Activated CD8-positive, alpha-beta T cell treated with anti-CD3 and anti-CD28 coated beads, Interleukin-2, amount 10 ng/mL, durations not matched to agents 7 days and 5 days (primary cell): ENCODE results near the gene HYPK. TPM values are rescaled to one million over a fixed set of nuclear protein-coding genes. Genes with fewer than 3 reads are reported as not detected.

Experiments used
- ATAC-seq: fragments of 150-1000 bp; cut with Tn5 transposase; one replicate; pipeline ENCODE4 v1.10.0; 2021; ENCODE audit warnings: moderate library complexity
- CTCF ChIA-PET: fragments of 350-600 bp; sonication (Branson Sonifier 250); formaldehyde crosslinking; loops from one replicate; lab custom pipeline; 2021; ENCODE audit warnings: antibody characterized with exemption; lab: Charles Lee
- POLR2A ChIA-PET: fragments of 350-600 bp; sonication (Branson Sonifier 250); formaldehyde crosslinking; loops from one replicate; lab custom pipeline; 2021; ENCODE audit warnings: antibody characterized with exemption; lab: Charles Lee
- DNase-seq: peaks from one replicate; pipeline ENCODE4 v3.0.0-alpha.2; 2020
- H3K27ac Mint-ChIP-seq: one replicate; pipeline ENCODE4 v1.8.0; 2021; ENCODE audit warnings: mild to moderate bottlenecking, mixed read lengths
- H3K27me3 Mint-ChIP-seq: one replicate; pipeline ENCODE4 v1.8.0; 2021; ENCODE audit warnings: low read depth, mixed read lengths
- H3K36me3 Mint-ChIP-seq: one replicate; pipeline ENCODE4 v1.8.0; 2021; ENCODE audit warnings: low read depth, mixed read lengths
- H3K4me1 Mint-ChIP-seq: one replicate; pipeline ENCODE4 v1.8.0; 2021; ENCODE audit warnings: low read depth, mixed read lengths
- H3K4me3 Mint-ChIP-seq: one replicate; pipeline ENCODE4 v1.8.0; 2021; ENCODE audit warnings: mild to moderate bottlenecking, mixed read lengths
- H3K9me3 Mint-ChIP-seq: one replicate; pipeline ENCODE4 v1.8.0; 2022; ENCODE audit warnings: mixed read lengths; ENCODE audit not compliant: insufficient read depth
- total RNA-seq, 2 experiments: library from RNA; stranded (reverse); gene quantifications; one replicate each; pipeline ENCODE4 v1.2.3, GENCODE V29; 2021

HYPK gene
- total RNA-seq, 2 experiments from 2014 or later = 15.8 to 19.9 TPM

DNA sequence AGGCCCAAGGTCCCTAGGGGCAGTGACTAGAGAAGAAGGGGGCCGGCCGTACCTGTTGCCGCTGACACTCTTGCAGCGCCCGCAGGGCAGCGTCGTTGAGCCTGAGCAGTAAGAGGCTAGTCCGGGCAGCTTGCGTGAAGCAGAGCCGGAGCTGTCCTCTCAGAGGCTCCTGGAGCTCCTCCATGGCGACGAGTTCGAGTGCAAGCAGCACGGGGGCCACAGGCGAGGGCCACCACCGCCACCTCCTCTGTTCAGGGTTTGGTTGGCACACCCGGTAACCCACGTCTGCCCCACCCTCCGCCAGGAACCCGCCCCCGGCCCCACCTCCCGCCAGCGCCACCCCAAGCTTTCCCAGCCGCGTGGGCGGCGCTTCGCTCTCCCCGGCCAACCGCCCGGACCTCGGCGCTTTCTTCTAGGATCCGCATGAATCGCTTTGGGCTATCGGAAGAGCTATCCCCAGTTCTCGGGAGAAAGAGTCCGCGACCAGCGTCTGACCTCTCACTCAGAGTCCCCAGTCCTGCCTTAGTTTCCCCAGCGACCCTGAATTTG is 23.6 kb upstream of the HYPK start, which contains the start of gene ELL3:
Gene ELL3 (minus strand): TSS at position 249 of the 549 bp plus-strand sequence. CDS start 65 bp downstream, at position 184.
- POLR2A ChIA-PET = interaction anchor here (0.6 to 2.7 kb wide), 11 partner anchors 12 to 51 kb away, joined by 3 to 18 read pairs (median 6); partner anchors contain the start of genes HYPK, MFAP1, SERF2 and SERINC4

DNA sequence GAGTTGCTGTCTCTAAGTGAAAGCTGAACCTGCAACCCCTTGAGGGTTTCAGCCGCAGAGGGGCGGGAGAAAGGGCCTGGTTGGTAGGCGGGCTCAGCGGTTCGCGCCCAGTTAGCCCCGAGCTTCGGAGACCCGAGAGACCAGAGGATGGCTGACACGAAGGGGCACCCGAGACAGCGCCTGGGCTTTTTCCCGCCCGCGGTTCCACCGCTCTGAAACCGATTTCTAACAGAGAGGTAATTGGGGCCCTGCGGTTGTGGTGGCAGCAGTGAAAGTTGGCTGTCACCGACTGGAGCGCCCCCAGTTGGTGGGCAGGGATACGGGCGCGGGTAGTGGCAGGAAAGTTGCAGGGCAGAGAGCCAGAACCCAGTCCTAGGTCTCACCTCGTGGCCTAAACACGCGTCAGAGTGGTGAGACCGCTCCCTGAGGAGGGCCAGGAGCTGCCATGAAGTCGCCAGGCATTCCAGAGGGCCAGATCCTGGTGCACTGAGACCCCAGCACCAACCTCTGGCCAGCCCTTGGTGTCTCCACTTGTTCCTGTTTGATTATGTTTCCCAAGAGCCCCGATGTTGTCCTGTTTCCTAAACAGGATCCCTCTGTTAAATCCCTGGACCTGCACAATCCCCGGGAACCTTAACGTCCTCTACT is 23.0 kb upstream of the HYPK start:
- peak; percentile 91 for DNase-seq
- H3K27ac Mint-ChIP-seq = peak overlapping the region; percentile 95
- H3K4me3 Mint-ChIP-seq = peak overlapping the region; percentile 92
- H3K27me3 Mint-ChIP-seq = no peaks in the 10 kb centered on the region
- H3K9me3 Mint-ChIP-seq = no peaks in the 10 kb centered on the region
- ATAC-seq = peak; percentile 88
- H3K4me1 Mint-ChIP-seq = peaks cover 28% of the 10 kb centered on the region
- ChIA-PET CTCF (interaction anchor here (0.5 to 3.6 kb wide), 19 partner anchors 9 to 278 kb away, joined by 3 to 42 read pairs (median 6); partner anchors contain the start of genes HYPK, MFAP1, PDIA3 and SERF2), POLR2A (interaction anchor here (0.6 to 2.7 kb wide), 13 partner anchors 12 to 461 kb away, joined by 3 to 18 read pairs (median 6); partner anchors contain the start of genes HYPK, MFAP1, SERF2 and SERINC4)
- H3K36me3 Mint-ChIP-seq = peaks cover 26% of the 10 kb centered on the region

More for the DNA sequence above, 23.6 kb upstream of the HYPK start, which contains the start of gene ELL3:
- peak; percentile 85 for DNase-seq
- H3K27ac Mint-ChIP-seq = peak within 1 kb of the TSS; percentile 95
- ATAC-seq = peak; percentile 79
- H3K4me3 Mint-ChIP-seq = peak within 1 kb of the TSS; percentile 92
- no peaks in the 10 kb centered on the region for H3K27me3 Mint-ChIP-seq
- H3K4me1 Mint-ChIP-seq = peaks cover 28% of the 10 kb centered on the region
- CTCF ChIA-PET = interaction anchor here (0.5 to 3.6 kb wide), 20 partner anchors 8 to 1835 kb away, joined by 3 to 42 read pairs (median 6); partner anchors contain the start of genes HYPK, MFAP1, PDIA3 and SERF2
- no peaks in the 10 kb centered on the region for H3K9me3 Mint-ChIP-seq
- peaks cover 32% of the 10 kb centered on the region for H3K36me3 Mint-ChIP-seq

DNA sequence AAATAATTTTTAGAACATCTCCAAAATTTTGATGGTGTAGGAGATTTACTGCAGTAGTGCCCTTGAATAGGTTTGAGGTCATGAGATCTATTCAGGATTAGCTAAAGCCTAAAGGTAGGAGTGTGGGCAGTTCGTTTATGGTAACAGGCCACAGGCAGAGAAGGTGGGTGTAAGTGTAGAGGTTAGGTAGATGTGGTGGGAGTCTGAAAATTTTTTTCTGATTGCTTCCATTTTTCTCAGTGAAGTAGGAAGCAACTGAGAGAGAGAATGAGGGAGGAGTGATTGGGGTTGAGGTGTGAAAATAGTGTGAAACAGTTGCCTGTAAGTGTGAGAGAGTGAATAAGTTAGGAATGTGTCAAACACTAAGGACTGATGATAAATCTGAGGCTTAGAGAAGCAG is 21.4 kb upstream of the HYPK start:
- Mint-ChIP-seq H3K4me3 (no peak overlapping the region), H3K27me3 (no peaks in the 10 kb centered on the region), H3K4me1 (peaks cover 28% of the 10 kb centered on the region), H3K27ac (peak overlapping the region; percentile 40), H3K36me3 (peaks cover 10% of the 10 kb centered on the region), H3K9me3 (no peaks in the 10 kb centered on the region)
- ChIA-PET CTCF (interaction anchor here (3.6 kb wide), 1 partner anchor 11 kb away, joined by 42 read pairs; the partner anchor contains the start of gene SERF2), POLR2A (no interaction called here)
- DNase-seq (no peak), ATAC-seq (no peak)

DNA sequence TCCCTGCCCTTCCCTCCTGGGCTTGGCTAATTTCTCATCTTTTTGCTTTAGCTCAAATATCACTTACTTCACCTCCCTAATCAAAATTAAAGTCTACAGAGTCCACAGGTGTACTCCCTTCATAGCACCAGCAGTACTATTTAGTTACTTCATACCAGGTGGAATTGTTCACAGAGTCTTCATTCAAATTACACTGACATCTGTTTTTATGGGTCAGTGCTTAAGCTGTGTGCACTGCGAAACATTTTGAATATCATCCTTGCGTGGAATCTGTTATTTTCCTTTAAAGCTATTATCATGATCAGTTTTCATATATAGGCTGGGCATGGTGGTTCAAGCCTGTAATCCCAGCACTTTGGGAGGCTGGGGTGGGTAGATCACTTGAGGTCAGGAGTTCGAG is 11.0 kb upstream of the HYPK start:
- Mint-ChIP-seq H3K9me3 (no peaks in the 10 kb centered on the region), H3K4me3 (no peak overlapping the region), H3K36me3 (peaks cover 29% of the 10 kb centered on the region), H3K27me3 (no peaks in the 10 kb centered on the region), H3K4me1 (peaks cover 22% of the 10 kb centered on the region), H3K27ac (no peak overlapping the region)
- ChIA-PET CTCF (interaction anchor here (4.9 kb wide), 1 partner anchor 12 kb away, joined by 42 read pairs; the partner anchor contains the start of gene ELL3), POLR2A (interaction anchor here (0.9 kb wide), 1 partner anchor 12 kb away, joined by 4 read pairs; no protein-coding TSS in a partner anchor)
- DNase-seq (no peak), ATAC-seq (no peak)

DNA sequence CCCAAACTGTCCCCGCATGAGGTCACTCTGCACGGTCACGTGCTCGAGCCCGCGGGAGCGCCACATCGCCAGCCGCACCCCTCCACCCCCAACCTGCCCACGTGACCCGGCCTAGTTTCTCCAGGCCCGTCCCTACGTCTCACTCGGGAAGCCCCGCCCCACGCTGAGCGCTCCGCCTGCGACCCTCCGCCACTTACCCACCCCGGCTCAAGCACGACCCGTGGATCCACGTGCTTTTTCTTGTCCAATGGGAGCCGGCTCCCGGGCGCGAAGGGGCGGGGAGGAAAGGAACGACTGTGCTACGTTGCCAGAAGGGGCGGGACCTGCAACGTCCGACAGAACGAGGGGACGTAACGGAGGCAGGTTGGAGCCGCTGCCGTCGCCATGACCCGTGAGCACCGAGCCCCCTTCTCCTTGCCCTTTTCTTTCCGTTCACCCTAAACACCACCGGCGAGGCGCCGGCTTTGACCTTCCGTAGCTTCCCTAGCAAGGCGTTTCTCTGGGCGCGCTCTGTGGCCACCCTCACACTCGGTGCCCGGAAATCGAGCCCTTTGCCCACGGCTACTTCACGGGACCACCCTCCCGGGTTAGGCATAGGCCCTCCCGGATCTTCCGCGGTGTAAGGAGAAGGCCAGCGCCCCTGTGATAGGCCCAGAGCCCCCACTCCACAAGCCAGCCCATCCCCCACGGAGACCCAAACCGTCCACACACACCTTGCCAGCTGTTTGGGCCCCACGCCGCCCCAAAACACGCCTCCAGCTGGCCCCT is 8.2 kb upstream of the HYPK start, which contains the start of gene SERF2:
Gene SERF2 (plus strand): TSS at position 328 of the 768 bp plus-strand sequence. CDS start 57 bp downstream, at position 385.
- ATAC-seq (peak; percentile 96), DNase-seq (peak; percentile 100)
- Mint-ChIP-seq H3K36me3 (peaks cover 48% of the 10 kb centered on the region), H3K27me3 (no peaks in the 10 kb centered on the region), H3K4me3 (peak within 1 kb of the TSS; percentile 96), H3K9me3 (no peaks in the 10 kb centered on the region), H3K27ac (peak within 1 kb of the TSS; percentile 98), H3K4me1 (peaks cover 44% of the 10 kb centered on the region)
- POLR2A ChIA-PET = interaction anchor here (0.5 to 3.7 kb wide), 8 partner anchors 9 to 932 kb away, joined by 3 to 21 read pairs (median 6); partner anchors contain the start of genes ELL3, HYPK, MFAP1 and PDIA3
- CTCF ChIA-PET = interaction anchor here (0.9 to 4.9 kb wide), 6 partner anchors 8 to 36 kb away, joined by 3 to 42 read pairs (median 4); partner anchors contain the start of genes ELL3, HYPK and SERINC4

DNA sequence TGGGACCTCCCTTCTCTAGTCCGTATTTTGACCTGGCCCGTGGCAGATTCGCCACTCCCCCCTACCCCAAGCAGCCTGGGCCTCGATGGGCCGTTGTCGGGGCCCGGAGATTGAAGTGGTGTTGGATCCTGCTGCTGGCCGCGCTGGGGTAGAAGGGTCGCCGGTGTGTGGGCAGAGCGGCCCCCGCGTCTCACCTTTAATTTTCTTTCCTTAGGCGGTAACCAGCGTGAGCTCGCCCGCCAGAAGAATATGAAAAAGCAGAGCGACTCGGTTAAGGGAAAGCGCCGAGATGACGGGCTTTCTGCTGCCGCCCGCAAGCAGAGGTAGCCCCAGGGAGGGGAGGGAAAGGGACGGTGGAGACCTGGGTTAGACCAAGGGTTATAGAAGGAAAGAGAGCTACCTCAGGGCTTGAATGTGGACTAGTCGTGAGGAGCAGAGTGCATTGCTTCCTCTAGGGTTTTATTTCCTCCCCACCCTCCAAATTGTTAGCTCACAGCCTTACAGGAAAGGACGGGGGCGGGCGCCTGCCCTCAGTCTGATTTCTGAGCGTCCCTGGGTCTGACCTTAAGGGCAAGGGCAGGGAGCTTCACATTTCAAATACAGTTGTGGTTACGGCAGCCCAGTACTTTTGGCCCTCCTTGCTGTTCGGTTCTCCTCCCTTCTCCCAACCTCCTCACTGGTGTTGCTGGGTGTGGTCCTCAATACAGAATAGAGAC is 7.5 kb upstream of the HYPK start:
- POLR2A ChIA-PET = interaction anchor here (0.5 to 3.7 kb wide), 10 partner anchors 9 to 931 kb away, joined by 3 to 21 read pairs (median 6); partner anchors contain the start of genes ELL3, HYPK, MFAP1 and PDIA3
- peak; percentile 51 for DNase-seq
- peaks cover 44% of the 10 kb centered on the region for H3K4me1 Mint-ChIP-seq
- CTCF ChIA-PET = interaction anchor here (0.8 to 1.4 kb wide), 5 partner anchors 16 to 35 kb away, joined by 3 to 9 read pairs (median 3); partner anchors contain the start of gene ELL3
- H3K4me3 Mint-ChIP-seq = peak overlapping the region; percentile 96
- no peak for ATAC-seq
- no peaks in the 10 kb centered on the region for H3K27me3 Mint-ChIP-seq
- peaks cover 51% of the 10 kb centered on the region for H3K36me3 Mint-ChIP-seq
- H3K27ac Mint-ChIP-seq = peak overlapping the region; percentile 98
- no peaks in the 10 kb centered on the region for H3K9me3 Mint-ChIP-seq

DNA sequence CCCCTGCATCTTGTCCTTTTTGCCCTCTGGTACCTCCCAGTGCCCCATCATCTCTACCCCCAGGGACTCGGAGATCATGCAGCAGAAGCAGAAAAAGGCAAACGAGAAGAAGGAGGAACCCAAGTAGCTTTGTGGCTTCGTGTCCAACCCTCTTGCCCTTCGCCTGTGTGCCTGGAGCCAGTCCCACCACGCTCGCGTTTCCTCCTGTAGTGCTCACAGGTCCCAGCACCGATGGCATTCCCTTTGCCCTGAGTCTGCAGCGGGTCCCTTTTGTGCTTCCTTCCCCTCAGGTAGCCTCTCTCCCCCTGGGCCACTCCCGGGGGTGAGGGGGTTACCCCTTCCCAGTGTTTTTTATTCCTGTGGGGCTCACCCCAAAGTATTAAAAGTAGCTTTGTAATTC is 6.8 kb upstream of the HYPK start:
- H3K27me3 Mint-ChIP-seq = no peaks in the 10 kb centered on the region
- H3K27ac Mint-ChIP-seq = peak overlapping the region; percentile 98
- ChIA-PET POLR2A (interaction anchor here (0.7 to 3.7 kb wide), 8 partner anchors 8 to 47 kb away, joined by 3 to 21 read pairs (median 6); partner anchors contain the start of genes ELL3, HYPK, MFAP1 and PDIA3), CTCF (interaction anchor here (0.8 to 3.6 kb wide), 6 partner anchors 17 to 34 kb away, joined by 3 to 17 read pairs (median 4); partner anchors contain the start of gene ELL3)
- H3K36me3 Mint-ChIP-seq = peaks cover 57% of the 10 kb centered on the region
- H3K4me3 Mint-ChIP-seq = peak overlapping the region; percentile 96
- DNase-seq (no peak), ATAC-seq (no peak)
- peaks cover 48% of the 10 kb centered on the region for H3K4me1 Mint-ChIP-seq
- no peaks in the 10 kb centered on the region for H3K9me3 Mint-ChIP-seq

DNA sequence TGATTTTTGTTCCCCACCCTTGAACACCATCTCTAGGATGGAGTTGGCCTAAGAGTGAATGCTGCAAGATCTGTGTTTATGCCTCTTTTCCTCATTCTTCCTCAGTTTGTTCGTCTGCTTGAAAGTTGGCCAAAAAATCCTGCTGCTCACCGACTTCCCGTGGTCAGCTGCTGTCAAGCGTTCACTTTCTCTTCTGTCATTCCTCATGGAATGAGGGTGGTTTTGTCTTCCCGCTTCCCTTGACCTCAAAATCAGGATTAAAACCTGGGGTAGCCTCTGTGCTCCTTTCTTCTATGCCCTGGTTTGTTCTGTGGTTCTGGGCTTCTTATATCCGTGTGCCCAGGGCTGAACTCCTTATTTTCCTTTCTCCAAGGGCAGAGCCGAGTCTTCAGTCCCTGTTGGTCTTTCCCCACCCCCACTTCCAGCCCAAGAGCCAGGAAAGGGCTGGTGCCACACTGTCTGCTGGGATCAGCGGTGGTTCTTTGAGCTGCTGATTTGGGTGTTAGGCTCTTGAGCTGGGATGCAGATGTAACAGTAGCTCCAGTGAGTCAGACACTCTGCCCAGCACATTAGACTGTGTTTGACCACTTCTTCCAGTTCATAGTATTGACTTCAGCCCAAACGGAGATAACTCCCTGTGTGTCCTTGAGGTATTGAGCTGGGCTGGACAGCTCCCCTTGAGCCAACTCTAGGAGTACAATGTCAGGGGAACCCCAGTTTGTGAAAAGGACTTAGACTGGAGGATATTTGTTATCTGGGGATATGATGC is 5.9 kb upstream of the HYPK start:
- H3K9me3 Mint-ChIP-seq = no peaks in the 10 kb centered on the region
- H3K27me3 Mint-ChIP-seq = no peaks in the 10 kb centered on the region
- peaks cover 49% of the 10 kb centered on the region for H3K4me1 Mint-ChIP-seq
- H3K4me3 Mint-ChIP-seq = peak overlapping the region; percentile 96
- H3K36me3 Mint-ChIP-seq = peaks cover 63% of the 10 kb centered on the region
- ATAC-seq (no peak), DNase-seq (no peak)
- POLR2A ChIA-PET = interaction anchor here (2.0 kb wide), 2 partner anchors 30 kb away, joined by 9 to 11 read pairs; partner anchors contain the start of gene MFAP1
- H3K27ac Mint-ChIP-seq = peak overlapping the region; percentile 57
- CTCF ChIA-PET = interaction anchor here (3.6 kb wide), 1 partner anchor 18 kb away, joined by 17 read pairs; the partner anchor contains the start of gene ELL3

DNA sequence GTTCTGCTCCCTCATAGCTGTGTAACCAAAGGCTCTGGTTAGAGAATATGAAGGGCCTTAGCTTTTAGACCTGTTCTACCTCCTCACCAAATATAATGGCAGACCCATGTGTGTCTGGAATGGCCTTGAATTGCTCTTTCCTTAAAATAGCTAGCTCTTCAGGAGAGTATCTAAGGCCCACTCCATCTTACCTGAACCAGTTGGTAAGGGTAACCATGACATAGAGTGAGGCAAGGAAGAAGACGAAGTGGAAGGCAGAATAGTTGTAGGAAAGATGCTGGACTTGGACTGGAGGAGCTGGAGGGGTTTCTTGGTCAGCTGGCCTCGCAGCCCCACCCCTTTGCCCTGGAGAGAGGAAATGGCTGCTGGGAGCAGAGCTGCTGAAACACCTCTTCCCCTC is 5.2 kb upstream of the HYPK start:
- DNase-seq = no peak
- no peak for ATAC-seq
- H3K27ac Mint-ChIP-seq = no peak overlapping the region
- ChIA-PET POLR2A (interaction anchor here (2.0 kb wide), 1 partner anchor 29 kb away, joined by 9 read pairs; the partner anchor contains the start of gene MFAP1), CTCF (interaction anchor here (2.1 to 3.6 kb wide), 2 partner anchors 18 to 25 kb away, joined by 5 to 17 read pairs; partner anchors contain the start of gene ELL3)
- no peaks in the 10 kb centered on the region for H3K9me3 Mint-ChIP-seq
- H3K27me3 Mint-ChIP-seq = no peaks in the 10 kb centered on the region
- no peak overlapping the region for H3K4me3 Mint-ChIP-seq
- peaks cover 71% of the 10 kb centered on the region for H3K36me3 Mint-ChIP-seq
- H3K4me1 Mint-ChIP-seq = peaks cover 57% of the 10 kb centered on the region
